22Rv1 (cell line): ENCODE measurements around the gene CACHD1.

Experiments
- H3K27ac ChIP-seq: fragments of 450-650 bp; 2 replicates; pipeline ENCODE4 v1.5.1; 2017
- CTCF ChIP-seq: fragments of 450-650 bp; IDR thresholded peaks from 2 replicates; pipeline ENCODE4 v1.5.1; 2017; ENCODE audit warnings: mild to moderate bottlenecking
- ZFX ChIP-seq: fragments of 450-650 bp; IDR thresholded peaks from 2 replicates; pipeline ENCODE4 v1.6.1; 2017; ENCODE audit warnings: antibody characterized with exemption, borderline replicate concordance

Gene CACHD1

GRCh38 chr1:64458915-64459314, 11.0 kb upstream of the CACHD1 start:
- TF ChIP-seq ZFX (no peak), CTCF (no peak)
- H3K27ac ChIP-seq, result no peak overlapping the region

GRCh38 chr1:64459743-64460142, 10.2 kb upstream of the CACHD1 start:
- no peak overlapping the region for H3K27ac ChIP-seq
- TF ChIP-seq ZFX (no peak), CTCF (no peak)

DNA sequence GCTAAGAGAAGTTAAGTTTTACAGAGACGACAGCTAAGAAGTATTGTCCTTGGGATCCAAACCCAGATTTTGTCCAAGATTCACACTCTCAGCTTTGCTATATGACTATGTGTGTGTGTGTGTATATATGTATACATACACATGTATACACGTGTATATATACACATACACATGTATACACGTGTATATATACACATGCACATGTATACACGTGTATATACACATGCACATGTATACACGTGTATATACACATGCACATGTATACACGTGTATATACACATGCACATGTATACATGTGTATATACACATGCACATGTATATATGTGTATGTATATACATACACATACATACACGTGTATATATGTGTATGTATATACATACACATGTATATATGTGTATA, 3.9 kb upstream of the CACHD1 start:
- no peak for TF ChIP-seq CTCF
- no peak for TF ChIP-seq ZFX
- no peak overlapping the region for H3K27ac ChIP-seq

GRCh38 chr1:64469116-64469976, 583 bp upstream of the CACHD1 start:
- no peak overlapping the region for H3K27ac ChIP-seq
- no peak for TF ChIP-seq CTCF
- TF ChIP-seq ZFX, result no peak

- no peak for TF ChIP-seq CTCF
- no peak overlapping the region for H3K27ac ChIP-seq
Measured at GRCh38 chr1:64470665-64471217, 812 bp downstream of the CACHD1 start.

DNA sequence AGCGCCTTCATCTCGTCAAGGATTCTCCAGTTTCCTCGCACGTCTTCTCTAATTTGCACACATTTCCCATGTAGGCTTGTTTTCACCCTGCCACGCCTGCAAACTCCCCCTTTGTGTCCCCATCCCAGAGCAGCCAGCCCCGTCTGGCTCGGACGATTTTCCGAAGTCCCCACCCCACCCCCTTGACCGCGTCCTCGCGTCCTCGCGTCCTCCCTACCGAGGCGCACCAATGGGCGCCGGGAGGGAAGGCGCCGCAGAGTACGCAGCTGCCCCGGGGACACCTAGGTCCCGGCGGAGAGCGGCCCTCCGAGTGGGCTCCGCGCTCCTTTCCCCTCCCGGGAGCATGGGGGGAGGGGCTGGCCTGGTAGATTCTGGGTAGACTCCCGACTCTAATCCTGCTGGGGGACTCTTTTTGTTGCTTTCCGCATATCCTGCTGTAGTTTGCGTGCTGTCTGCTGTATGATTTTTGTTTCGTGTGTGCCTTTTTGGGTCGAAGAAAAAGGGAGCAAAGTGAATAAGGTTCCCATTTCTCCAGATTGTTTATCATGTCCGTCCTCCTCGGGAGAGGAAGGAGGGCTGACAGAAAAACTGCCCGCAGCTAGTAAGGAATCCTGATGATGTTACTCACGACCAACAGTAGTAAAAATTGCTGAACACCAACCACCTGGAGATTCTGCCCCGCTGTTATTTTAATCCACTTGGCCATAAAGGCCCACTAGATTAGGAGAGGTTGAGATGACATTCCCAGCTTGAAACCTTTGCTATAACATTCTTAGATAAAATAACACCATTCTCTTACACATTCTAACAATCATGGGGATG, 1.5 kb downstream of the CACHD1 start:
- H3K27ac ChIP-seq, result no peak overlapping the region
- no peak for TF ChIP-seq CTCF
- TF ChIP-seq ZFX, result no peak

DNA sequence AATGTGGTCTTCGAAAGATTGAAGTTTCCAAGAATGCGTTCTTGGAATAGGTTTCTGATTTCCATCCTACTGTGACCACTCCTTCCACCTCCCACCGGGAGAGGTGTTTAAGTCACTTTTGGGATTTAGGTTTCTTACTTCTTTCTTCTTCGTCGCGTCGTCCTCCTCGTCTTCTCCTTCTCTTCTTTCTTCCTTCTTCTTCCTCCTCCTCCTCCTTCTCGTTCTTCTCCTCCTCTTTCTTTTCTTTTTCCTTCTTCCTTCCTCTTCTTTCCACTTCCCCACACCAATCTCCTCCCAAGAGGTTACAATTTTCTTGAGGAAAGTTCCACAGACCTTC, 2.1 kb downstream of the CACHD1 start:
- TF ChIP-seq CTCF, result no peak
- no peak for TF ChIP-seq ZFX
- H3K27ac ChIP-seq, result no peak overlapping the region
